Diencephalon (tissue), 1 donor: ENCODE measurements around the gene C2CD2L. TPM values are rescaled to one million over a fixed set of nuclear protein-coding genes. Genes with fewer than 3 reads are reported as not detected.

Source experiments
- total RNA-seq: library from RNA; depleted of rRNA; stranded (reverse); fragments of >200 nt; gene quantifications from one replicate; pipeline ENCODE4 v1.2.3, GENCODE V29; 2014

Gene C2CD2L
- 15.5 TPM for total RNA-seq

DNA sequence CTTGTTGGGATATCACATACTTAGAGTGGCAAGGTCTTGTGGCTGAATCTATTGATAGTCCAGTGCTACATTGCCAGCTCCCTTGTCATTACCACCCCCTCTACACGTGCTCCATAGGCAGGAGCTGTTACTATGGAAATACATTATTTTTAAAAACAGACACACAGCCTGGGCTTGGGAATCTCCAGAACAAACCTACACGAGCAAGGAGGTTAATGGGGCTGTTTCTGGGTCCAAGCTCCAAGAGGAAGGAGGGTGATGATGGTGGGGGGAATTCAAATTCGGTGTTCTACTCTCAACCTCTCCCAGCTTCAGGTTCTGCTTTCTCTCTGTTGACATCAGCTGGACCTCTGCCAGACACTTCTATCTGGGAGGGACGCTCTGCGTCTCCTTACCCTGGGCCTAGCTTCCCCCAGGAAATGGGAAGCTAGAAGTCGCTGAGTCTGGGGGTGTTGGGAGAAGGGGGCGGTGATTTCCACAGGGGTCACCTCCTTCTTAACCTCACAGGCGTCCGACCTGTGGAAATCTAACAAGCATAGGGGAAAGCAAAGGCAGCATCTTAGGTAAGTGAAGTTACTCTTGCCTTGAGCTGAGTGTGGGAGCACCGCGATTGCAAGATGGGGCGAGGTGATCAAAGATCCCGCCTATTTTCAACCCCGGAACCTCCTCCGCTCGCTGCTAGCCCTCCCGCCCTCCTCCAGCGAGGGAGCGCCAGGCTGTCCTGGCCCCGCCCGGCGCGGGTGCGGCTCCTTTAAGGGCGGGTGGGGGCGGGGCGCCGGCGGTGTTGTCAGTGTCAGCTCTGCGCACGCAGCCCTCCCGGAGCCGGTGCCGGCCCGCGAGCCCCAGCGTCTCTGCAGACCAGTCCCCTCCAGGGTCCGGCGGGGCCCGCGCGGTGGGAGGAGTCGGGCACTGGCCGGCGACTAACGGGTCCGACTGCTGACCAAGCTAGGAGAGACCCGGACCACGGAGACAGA lies at the start of gene C2CD2L:
Gene C2CD2L, plus strand, starts transcription at position 781 of the 974 bp plus-strand sequence. CDS start 398 bp downstream, outside the sequence.

DNA sequence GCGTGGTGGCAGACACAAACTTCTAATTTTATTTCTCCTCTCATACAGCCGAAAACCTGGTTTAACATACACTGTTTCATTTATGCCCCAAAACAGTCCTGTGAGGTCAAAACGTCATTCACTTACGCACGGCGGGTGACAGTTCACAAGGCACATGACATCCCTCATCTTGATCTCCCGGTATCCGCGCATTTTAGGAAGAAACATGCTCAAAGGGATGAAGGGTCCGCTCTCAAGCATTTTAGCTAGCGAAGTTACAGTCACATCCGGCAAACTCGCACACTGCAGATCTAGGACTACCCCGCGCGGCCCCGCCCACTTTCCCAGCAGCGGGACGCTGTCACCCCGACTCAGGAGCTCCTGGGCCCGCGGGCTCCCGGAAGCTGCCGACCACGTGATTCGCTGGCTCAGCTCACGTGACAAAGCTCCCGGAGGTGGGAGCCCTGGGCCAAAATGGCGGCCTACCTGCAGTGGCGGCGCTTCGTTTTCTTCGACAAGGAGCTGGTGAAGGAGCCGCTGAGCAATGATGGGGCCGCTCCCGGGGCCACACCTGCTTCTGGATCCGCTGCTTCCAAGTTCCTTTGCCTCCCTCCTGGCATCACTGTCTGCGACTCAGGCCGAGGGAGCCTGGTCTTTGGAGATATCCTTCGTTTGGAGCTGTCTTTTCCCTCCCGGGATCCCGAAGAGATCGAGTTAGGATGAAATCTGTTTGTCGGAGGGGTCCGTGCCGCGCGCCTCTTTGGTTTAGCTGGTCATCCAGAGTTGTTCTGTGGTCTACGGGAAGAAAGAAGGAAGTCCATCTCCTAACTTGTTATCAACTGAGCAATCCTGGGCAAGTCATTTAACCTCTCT lies 39.5 kb upstream of the C2CD2L start, which contains the start of gene VPS11:
Gene VPS11, plus strand, starts transcription at position 448 of the 852 bp plus-strand sequence. Its CDS starts 6 bp downstream, at position 454.

DNA sequence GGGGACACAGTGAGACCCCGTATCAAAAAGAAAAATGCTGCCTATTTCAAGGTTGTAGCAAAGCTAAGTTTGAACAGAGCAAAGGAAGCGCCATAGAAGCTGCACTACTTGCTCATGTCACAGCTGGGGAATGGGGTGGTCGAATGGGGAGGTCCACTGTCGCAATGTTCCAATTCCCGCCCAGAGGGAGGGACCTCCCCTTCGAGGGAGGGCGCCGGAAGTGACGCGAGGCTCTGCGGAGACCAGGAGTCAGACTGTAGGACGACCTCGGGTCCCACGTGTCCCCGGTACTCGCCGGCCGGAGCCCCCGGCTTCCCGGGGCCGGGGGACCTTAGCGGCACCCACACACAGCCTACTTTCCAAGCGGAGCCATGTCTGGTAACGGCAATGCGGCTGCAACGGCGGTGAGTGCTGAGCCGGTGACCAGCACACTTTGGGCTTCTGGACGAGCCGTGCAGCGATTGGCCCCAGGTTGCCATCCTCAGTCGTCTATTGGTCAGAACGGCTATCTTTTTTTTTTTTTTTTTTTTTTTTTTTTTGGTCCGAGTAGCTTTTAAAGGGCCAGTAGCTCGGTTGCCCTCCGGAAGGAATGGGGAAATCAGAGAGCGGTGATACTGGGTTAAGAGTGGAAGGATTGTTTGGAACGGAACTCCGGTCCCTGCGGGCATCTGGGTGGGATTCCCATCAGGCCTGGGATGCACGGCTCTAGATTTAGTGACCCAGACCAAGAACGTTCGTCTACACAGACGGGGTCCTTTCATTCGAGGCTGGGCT lies 22.3 kb upstream of the C2CD2L start, which contains the start of gene HMBS:
Gene HMBS, plus strand, starts transcription at position 219 of the 774 bp plus-strand sequence. Its CDS starts 153 bp downstream, at position 372.

DNA sequence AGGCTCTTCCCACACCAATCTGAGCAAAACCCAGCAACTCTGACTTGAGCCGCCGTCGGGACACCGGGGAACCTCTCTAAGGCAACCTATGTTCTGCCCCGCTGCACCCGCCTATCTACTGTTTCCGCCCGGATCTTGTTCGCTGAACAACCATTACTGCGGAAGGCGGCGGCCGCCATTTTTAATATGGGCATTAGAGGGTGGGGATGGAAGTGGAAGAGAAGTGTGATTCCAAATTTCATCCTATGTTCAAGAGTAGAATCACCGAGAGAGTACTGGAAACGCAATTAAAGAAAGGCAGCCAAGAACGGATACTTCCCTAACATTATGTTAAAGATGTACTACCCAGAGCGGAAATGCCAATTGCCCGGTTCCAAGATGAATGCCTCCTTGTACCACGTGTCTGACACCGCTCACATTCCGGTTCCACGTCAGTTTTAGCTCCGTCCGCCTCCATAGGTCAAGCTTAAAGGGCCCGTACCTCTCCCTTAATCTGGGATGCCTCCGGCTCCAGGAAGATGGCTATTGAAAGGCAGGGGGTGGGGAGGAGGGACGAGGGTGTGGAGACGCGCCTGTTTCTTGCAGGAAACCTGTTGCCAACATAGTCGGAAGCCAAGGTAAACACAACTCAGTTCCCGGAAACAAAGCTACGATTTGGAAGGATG lies 5.3 kb upstream of the C2CD2L start, which contains the start of gene DPAGT1:
Gene DPAGT1, minus strand, starts transcription at position 95 of the 665 bp plus-strand sequence. CDS start 198 bp downstream, outside the sequence.

DNA sequence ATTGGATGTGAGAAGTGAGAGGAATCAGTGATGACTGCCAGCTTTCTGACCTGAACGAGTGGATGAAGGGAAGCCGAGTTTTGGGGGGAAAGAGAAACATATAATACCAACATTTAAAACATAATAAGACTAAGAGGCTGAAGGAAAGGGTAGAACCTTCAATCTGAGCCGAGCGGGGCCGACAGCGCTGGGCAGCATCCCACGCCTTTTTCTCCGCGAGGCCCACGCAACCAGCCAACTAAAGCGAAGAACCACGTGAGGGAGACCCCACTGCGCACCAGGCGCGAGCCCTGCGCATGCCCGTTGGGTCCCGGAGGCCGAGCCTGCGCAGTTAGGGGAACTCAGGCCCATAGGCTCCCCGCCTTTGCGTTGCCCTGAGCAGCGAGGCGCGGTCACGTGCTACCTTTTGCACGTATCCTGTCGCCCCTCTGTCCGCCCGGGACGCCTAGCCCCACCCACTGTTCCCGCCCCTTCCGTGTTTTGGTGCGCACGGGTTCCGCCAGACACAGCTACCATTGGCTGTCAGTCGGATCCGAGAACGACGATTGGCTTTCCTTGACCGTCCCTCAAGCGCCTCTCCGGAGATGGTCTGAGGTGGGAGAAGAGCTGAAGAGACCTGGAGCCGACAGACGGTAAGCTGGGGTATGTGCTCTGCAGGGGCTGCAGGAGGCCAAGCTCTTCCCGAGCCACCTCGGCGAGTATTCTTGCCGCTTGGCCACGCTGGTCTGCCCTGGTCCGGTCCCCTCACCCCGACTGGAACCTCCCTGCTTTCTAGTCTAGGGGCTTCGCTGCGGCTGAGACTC lies 14.1 kb downstream of the C2CD2L start, which contains the start of gene HINFP:
Gene HINFP, plus strand, starts transcription at position 573 of the 803 bp plus-strand sequence. CDS start 5,365 bp downstream, outside the sequence.

DNA sequence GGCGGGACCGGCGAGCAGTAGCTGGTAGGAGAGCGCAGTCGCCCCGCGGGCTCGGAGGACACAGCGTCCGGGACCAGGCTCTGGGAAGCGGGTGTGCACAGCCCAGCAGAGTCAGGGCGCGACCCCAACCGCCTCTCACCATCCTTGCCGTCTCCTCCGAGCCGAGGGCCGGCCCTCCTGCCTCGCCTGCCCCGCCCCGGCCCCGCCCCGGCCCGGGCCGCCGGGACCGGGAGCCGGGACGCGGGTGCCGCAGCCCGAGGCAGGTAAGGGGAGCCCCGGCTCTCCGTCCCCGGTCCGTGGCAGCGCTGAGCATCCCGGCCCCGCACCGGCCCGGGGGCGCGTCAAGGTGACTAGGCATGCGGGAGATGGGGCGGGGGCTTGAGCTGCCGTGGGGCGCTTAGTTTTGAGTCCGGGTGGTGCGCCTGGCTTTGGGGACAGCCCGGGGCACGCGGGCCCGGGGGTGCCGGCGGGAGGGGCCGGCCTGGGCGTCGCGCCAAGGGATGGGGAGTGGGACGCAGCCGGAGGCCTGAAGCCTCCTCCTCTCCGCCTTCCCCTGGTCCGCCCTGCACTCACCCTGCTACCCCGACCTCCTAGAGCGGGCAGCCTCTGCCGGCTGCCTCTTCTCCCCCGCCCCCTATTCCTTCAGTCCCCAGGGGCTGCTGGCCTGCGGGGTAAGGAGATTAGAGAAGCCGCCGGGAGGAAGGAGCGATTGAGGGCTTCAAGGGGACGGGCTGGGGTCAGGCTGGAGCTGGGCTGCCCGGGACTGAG lies 42.1 kb downstream of the C2CD2L start, which contains the start of gene ABCG4:
Gene ABCG4, plus strand, starts transcription at position 35 of the 768 bp plus-strand sequence. CDS start 914 bp downstream, outside the sequence.

Other genes with a start within 250 kb of the C2CD2L start
- not detected for gene CXCR5, start 223.5 kb upstream of the C2CD2L start, total RNA-seq
- 6.5 TPM for gene BCL9L, start 181.4 kb upstream of the C2CD2L start, total RNA-seq
- gene UPK2, start 151.0 kb upstream of the C2CD2L start, total RNA-seq: not detected
- not detected for gene FOXR1, start 135.6 kb upstream of the C2CD2L start, total RNA-seq
- 38.5 TPM for gene CENATAC, start 109.2 kb upstream of the C2CD2L start, total RNA-seq
- gene RPS25, start 89.0 kb upstream of the C2CD2L start, total RNA-seq: 702 TPM
- 69.0 TPM for gene TRAPPC4, start 88.6 kb upstream of the C2CD2L start, total RNA-seq
- gene SLC37A4, start 76.5 kb upstream of the C2CD2L start, total RNA-seq: 12.0 TPM
- 76.6 TPM for gene HYOU1, start 50.1 kb upstream of the C2CD2L start, total RNA-seq
- gene VPS11, start 39.5 kb upstream of the C2CD2L start, total RNA-seq: 28.1 TPM
- gene HMBS, start 22.5 kb upstream of the C2CD2L start, total RNA-seq: 6.7 TPM
- gene DPAGT1, start 5.5 kb upstream of the C2CD2L start, total RNA-seq: 11.3 TPM
- gene HINFP, start 14.2 kb downstream of the C2CD2L start, total RNA-seq: 25.8 TPM
- gene ABCG4, start 41.7 kb downstream of the C2CD2L start, total RNA-seq: 9.0 TPM
- 5.5 TPM for gene NLRX1, start 61.4 kb downstream of the C2CD2L start, total RNA-seq
- gene NHERF4, start 78.1 kb downstream of the C2CD2L start, total RNA-seq: not detected
- gene CBL, start 99.0 kb downstream of the C2CD2L start, total RNA-seq: 24.7 TPM
- 21.0 TPM for gene MCAM, start 209.8 kb downstream of the C2CD2L start, total RNA-seq
- gene RNF26, start 227.2 kb downstream of the C2CD2L start, total RNA-seq: 3.7 TPM
- 6.0 TPM for gene C1QTNF5, start 233.5 kb downstream of the C2CD2L start, total RNA-seq
- gene MFRP, start 239.4 kb downstream of the C2CD2L start, total RNA-seq: 0.23 TPM